ENCODE measurements around the gene ZNF784.

The ZNF784 gene

DNA sequence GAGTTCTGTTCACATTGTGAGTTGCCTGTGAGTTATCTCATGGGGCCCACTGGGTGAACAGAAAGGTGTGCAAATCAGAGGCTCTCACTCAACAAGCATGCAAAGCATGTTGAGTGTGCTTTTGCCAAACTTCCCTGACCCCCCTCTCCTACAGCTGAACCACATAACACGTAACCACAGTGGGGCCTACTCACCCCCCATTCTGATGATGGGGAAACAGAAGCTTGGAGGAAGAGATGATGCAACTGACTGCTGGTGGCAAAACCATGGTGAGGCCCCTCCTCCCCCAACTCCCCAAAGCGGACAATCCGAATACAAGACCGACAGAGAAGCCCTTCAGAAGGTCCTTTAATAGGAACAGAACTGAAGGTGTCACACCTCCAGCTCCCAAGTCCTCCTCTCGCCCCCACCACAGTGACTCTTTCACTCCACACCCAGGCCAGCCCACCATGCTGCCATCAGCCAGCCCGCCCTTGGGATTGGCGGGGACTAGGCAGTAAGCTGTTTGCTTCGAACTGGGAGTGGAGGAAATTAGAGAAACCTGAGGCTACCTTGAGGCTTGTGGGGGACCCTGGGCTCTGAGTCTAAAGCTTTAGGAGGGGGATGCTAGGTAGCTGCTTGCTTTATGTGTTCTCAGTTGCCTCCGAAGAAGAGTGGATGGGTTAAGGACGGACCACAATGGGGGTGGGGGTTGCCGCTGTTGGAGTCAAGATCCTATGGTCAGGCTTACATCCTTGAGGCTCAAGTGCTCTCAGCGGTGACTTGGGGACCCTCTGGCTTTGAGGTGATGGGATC is 3.8 kb downstream of the ZNF784 start:
- no peak for DNase-seq (ENCODE audit: low read depth in 2 of 2)

DNA sequence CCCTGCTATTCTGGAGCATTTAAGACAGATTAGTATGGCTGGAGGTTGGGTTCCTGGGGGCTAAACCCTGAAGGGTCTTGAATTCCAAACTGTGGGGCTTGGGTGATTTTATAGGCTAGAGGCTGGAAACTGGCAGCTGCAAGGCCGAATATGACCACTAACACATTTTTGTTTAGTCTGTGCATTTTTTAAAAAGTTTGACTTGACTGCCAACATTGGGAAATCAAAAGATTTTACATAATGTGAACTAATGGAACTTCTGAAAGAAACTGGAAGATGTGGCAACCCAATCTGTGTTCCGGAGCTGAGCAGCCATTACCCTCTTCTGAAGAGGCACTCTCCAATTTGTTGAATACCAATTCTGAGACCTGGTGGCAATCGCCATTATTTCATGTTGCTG is 5.1 kb downstream of the ZNF784 start:
- DNase-seq (ENCODE audit: low read depth in 2 of 2): no peak

DNA sequence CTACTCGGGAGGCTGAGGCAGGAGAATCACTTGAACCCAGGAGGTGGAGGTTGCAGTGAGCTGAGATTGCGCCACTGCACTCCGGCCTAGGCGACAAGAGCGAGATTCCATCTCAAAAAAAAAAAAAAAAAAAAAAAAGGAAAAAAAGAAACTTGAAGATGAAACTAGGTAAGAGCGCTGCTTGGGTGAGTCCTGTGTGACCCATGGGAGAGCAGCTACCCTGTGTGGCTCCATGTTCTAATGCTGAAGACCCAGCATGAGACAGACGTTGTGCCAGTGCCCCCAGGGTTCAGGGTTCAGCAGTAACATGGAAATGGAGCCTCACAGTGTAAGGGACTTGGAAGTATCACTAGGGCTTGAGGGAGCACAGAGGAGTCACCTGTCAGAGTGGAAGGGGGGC is 5.9 kb downstream of the ZNF784 start:
- no peak for DNase-seq (ENCODE audit: low read depth in 2 of 2)

DNA sequence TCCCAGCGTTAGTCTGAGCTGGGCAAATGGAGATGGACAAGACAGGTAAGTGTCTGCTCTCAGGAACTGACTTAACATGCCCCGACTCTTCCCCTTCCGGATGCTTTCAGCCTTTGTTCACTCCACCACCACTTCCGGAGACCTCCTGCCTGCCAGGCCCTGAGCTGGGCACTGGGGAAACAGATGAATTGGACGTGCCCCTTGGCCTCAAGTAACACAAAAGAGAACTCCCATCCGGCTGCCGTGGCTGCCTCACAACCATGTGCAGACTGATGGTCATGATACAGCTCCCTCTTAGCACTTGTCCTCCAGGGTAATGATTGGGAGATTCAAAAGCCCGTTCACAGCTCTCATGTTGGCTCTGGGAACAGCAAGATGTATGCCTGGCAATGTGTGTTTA is 6.9 kb downstream of the ZNF784 start:
- no peak for DNase-seq (ENCODE audit: low read depth in 2 of 2)

DNA sequence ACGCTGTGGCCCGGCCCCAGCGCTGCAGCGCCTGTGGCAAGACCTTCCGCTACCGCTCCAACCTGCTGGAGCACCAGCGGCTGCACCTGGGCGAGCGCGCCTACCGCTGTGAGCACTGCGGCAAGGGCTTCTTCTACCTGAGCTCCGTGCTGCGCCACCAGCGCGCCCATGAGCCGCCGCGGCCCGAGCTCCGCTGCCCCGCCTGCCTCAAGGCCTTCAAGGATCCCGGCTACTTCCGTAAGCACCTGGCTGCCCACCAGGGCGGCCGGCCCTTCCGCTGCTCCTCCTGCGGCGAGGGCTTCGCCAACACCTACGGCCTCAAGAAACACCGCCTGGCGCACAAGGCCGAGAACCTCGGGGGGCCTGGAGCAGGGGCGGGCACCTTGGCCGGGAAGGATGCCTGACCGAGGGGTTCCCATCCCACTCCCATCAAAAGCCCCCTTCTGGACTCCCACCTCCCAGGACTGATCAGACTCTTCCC is 7.9 kb downstream of the ZNF784 start:
- DNase-seq (ENCODE audit: low read depth in 2 of 2): no peak

DNA sequence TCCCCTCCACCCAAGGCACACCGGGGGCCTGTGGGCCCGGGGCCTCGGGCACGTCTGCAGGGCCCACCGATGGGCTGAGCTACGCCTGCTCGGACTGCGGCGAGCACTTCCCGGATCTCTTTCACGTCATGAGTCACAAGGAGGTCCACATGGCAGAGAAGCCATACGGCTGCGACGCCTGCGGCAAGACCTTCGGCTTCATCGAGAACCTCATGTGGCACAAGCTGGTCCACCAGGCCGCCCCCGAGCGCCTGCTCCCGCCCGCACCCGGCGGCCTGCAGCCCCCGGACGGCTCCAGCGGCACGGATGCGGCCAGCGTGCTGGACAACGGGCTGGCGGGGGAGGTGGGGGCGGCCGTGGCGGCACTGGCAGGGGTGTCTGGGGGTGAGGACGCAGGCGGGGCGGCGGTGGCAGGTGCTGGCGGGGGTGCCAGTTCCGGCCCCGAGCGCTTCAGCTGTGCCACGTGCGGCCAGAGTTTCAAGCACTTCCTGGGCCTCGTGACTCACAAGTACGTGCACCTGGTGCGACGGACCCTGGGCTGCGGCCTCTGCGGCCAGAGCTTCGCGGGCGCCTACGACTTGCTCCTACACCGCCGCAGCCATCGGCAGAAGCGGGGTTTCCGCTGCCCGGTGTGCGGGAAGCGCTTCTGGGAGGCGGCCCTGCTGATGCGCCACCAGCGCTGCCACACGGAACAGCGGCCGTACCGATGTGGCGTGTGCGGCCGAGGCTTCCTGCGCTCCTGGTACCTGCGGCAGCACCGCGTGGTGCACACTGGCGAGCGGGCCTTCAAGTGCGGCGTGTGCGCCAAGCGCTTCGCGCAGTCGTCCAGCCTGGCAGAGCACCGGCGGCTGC is 8.6 kb downstream of the ZNF784 start:
- DNase-seq (ENCODE audit: low read depth in 2 of 2): no peak

DNA sequence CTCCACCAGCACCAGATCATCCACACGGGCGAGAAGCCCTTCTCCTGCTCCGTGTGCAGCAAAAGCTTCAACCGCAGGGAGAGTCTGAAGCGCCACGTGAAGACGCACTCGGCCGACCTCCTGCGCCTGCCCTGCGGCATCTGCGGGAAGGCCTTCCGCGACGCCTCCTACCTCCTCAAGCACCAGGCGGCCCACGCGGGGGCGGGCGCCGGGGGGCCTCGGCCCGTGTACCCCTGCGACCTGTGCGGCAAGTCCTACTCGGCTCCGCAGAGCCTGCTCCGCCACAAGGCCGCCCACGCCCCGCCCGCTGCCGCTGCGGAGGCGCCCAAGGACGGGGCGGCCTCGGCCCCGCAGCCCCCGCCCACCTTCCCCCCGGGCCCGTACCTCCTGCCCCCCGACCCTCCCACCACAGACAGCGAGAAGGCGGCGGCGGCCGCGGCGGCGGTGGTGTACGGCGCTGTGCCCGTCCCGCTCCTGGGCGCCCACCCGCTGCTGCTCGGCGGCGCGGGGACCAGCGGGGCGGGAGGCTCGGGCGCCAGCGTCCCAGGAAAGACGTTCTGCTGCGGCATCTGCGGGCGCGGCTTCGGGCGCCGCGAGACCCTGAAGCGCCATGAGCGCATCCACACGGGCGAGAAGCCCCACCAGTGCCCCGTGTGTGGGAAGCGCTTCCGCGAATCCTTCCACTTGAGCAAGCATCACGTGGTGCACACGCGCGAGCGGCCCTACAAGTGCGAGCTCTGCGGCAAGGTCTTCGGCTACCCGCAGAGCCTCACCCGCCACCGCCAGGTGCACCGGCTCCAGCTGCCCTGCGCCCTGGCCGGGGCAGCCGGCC is 9.4 kb downstream of the ZNF784 start:
- DNase-seq (ENCODE audit: low read depth in 2 of 2): no peak

DNA sequence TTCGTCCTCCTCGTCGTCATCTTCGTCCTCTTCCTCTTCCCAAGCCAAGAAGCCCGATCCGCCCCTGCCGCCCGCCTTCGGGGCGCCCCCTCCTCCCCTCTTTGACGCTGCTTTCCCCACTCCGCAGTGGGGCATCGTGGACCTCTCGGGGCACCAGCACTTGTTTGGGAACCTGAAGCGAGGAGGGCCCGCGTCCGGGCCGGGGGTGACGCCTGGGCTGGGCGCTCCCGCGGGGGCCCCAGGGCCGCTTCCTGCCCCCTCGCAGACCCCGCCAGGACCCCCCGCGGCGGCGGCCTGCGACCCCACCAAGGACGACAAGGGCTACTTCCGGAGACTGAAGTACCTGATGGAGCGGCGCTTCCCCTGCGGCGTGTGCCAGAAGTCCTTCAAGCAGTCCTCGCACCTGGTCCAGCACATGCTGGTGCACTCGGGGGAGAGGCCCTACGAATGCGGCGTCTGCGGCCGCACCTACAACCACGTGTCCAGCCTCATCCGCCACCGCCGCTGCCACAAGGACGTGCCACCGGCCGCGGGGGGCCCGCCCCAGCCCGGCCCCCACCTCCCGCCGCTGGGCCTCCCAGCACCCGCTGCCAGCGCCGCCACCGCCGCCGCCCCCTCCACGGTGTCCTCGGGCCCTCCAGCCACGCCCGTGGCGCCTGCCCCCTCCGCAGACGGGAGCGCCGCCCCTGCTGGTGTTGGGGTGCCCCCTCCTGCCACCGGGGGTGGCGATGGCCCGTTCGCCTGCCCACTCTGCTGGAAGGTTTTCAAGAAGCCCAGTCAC is 10.2 kb downstream of the ZNF784 start:
- no peak for DNase-seq (ENCODE audit: low read depth in 2 of 2)

DNA sequence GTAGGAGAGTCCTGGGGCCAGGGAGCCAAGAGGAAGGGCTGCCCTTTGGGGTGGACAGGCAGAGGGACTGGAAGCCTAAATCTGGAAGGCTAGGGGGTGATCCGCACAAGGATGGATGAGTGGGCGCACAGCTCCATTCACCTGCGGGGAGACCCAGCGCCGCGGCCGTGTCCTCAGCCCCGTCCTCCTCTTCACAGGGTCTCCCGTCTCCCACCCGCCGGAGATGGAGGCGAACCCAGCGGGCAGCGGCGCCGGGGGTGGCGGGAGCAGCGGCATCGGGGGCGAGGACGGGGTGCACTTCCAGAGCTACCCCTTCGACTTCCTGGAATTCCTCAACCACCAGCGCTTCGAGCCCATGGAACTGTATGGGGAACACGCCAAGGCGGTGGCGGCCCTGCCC is 11.0 kb downstream of the ZNF784 start:
- no peak for DNase-seq (ENCODE audit: low read depth in 2 of 2)

DNA sequence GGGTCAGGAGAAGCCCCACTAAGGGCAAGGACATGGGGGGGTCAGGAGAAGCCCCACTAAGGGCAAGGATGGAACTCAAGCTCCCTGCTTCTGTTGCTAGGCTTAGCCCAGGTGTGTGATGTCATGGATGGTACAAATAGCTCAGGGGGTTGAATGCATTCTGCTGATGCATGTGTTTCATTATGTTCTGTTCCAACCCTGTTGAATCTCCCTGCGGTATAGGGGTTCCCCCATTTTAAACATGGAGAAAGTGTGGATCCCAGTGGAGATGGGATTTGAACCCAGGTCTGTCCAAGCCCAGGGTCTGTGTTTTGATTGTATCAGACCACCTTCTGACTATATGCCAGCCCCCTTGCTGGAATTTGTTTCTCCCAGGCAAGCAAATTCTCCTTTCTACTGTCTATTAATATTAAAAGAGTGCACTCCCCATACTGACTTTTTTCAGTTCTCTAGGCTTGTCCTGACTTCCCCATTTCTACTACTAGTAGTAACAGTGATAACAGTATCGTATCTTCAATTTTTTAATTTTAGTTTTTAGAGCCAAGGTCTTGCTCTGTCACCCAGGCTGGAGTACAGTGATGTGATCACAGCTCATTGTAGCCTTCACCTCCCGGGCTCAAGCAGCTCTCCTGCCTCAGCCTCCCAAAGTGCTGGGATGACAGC is 12.3 kb downstream of the ZNF784 start:
- no peak for DNase-seq (ENCODE audit: low read depth in 2 of 2)

DNA sequence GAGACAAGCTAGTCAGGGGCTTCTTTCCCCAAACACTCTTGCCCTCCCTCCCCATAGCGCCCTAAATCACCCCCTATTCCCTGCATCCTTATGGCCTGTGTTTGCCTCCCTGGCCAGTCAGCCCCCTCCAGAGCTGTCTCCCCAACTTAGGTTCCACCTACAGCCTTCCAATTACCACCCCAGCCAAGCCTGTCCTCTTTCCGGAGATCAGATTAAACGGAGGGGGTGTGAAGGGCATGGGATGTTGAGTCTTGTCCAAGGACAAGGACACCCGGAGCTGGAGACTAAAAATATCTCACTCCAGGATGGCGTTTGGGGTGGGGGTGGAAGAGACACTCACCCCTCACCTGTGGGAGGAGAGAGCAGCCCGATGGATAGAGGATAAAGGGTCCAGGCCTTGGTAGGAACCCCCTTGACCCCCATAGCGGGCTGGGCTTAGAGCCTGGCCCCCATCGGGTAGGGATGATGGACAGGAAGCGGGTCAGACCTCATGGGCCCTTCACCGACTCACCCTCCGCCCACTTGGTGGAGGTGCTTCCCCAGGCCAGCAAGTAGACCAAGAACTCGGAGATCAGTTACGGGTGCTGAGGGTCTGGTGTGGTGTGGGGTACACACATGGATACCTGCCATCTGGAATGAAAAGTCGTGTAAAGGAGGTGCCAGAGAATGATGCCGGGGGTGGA is 12.9 kb downstream of the ZNF784 start:
- no peak for DNase-seq (ENCODE audit: low read depth in 2 of 2)

DNA sequence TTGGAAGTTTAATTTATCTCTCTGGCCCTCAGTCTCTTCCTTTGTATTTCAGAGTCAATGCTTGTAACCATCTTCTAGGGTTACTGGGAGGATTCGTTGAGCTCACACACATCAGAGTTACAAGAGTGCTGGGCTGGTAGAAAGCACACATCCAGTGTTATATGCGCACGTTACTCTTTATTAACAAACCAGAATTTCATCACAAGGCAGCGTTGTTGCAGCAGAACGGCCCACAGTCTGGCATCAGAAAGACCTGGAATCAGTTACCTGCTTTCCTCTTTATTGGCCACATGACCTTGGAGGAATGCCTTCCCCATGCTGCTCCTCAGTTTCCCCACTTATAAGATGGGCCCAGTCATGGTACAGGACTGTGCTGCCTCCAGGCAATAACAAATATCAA is 15.0 kb downstream of the ZNF784 start:
- DNase-seq (ENCODE audit: low read depth in 2 of 2): no peak

DNA sequence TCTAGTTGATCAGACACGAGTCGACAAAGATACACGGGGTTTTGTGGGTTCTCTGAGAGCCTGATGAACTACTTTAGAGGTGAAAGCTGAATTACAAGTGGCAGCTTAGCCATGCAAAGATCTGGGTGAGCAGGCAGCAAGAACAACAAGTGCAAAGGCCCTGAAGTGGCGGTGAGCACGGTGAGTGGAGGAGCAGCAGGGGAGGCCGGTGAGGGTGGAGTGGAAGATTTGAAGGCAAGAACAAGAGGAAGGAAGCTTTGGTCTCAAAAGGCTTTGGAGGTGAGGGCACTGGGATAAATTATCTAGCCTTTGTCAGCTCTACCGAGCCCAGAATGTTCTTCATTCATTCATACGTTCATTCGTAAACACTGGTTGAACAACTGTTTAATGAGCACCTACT is 17.5 kb downstream of the ZNF784 start:
- DNase-seq (ENCODE audit: low read depth in 2 of 2): no peak

DNA sequence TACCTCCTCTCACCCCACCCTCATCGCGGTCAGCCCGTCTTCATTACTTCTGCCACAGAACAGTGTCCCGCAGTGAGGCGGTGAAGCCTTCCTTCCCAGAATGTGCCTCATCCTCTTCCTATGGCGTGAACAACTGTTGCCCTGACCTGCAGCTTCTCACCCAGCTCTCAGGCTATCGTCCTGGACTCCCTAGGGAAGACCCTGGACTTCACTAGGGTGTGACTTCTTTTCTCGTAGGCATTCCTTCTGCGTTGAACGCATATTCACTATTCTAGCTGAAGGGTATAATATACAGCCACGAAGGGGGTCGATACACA is 17.9 kb downstream of the ZNF784 start:
- no peak for DNase-seq (ENCODE audit: low read depth in 2 of 2)

DNA sequence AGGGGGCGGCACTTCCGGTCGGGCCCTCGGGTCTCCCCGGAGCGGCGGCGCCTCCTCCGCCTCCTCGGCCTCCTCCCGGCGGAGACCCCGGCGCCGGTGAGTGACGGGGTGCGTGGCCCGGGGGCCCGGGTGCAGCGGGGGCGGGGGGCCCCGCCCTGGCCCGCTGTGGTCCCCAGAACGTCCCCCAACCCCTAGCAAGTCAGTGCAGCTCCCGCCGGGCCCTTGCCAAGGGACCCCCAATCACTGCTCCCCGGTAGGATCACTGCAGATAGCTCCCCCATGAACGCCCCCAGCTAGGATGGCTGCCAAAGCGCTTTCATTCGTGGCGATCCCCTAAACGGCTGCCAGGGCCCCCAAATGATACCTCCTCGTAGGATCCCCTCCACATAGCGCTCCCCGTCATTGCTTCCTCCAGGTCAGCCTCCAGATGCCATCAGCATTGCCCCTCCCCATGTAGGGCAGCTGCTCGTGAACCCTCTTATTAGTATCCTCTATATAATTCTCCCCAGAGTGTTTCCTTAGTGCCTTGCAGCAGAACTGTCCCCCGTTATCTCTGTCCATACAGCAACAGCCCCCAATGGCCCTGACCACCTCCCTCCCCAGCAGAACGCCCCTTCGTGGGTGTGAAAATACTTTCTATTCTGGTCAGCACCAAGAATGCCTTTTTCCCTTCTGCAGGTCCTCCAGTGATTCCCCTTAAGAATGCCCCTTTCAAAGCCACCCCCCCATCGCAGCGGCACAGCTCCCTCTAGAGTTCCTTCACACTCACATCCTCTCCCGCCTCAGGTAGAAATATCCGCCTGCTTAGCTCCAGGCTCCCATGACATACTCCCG is 18.5 kb downstream of the ZNF784 start, which contains the start of gene ZNF865:
Gene ZNF865, plus strand, starts transcription at position 11 of the 834 bp plus-strand sequence. CDS start 7,972 bp downstream, outside the sequence.
- DNase-seq (ENCODE audit: low read depth in 2 of 2): peak; percentile 44 to 52

DNA sequence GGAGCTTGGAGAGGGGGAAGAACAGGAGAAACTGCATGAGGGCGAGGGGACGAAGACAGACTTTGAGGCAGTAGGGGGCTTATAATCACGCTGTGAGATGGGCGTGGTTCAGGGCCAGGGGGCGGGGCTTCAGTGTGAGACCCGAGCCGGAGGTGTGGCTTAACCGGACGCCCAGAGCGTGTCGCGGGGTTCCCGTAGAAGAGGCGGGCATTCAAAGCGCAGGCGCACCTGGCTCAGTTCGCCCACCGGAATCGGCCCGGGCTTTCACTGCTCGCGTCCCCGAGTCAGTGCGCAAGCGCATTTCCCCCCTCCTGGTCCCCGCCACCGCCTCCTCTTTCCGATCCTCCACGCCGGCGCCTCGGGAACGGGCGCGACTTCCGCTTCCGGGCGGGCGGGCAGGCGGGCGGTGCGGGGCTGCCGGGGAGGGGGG is 19.1 kb downstream of the ZNF784 start:
- peak; percentile 97 to 98 for DNase-seq (ENCODE audit: low read depth in 2 of 2)

DNA sequence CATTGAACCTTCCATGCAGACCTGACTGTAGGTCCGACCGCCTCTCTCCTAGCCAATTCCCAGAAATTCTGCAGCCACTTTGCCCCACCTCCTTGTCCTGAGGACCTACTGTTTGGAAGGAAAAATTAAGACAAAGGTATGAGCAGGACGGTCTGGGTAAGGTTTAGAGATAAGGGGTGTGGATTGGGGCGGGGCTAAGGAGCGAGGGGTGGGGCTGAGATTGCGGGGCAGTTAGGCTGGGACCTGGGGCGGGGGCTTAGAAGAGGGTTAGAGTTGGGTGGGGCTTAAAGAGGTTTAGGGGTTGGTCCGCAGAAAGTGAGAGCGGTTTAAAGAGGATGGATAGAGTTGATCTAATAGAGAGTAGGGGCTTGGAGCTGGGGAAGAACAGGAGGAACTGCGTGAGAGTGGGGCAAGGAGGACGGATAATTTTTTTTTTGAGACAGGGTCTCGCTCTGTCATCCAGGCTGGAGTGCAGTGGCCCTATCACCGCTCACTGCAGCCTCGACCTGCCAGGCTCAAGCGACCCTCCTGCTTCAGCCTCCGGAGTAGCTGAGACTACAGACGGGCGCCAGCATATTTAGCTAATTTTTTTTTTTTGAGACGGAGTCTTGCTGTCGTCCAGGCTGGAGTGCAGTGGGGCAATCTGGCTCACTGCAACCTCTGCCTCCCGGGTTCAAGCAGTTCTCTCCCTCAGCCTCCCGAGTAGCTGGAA is 20.6 kb downstream of the ZNF784 start:
- DNase-seq (ENCODE audit: low read depth in 2 of 2): no peak

DNA sequence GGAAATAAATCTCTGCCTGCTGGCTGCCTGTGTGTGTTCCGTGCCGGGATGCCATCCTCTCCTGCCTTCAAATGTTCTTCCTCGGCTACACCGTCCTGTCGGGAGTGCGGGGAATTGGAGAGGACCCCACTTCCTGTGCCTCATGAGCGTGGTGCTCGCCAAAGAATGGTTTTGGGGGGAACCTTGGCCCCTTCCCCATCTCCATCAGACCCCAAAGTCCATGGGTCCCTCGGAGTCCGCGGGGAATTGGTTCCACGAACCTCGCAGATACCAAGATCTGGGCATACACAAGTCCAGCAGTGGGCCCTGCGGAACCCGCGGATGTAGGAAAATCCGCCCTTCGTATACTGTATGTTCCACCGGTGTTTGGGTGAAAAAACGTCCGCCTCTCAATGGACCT is 21.3 kb downstream of the ZNF784 start:
- no peak for DNase-seq (ENCODE audit: low read depth in 2 of 2)
